ENCODE data around the gene TPBG. TPM values are rescaled to one million over a fixed set of nuclear protein-coding genes. Genes with fewer than 3 reads are reported as not detected.

The TPBG gene
- 32.4 to 36.0 TPM (median 35.5 TPM) in 5 replicates for total RNA-seq (2022; extraction: Qiagen RNA extraction)

GRCh38 chr6:82363428-82364086 lies at the start of gene TPBG:
TPBG (plus strand) TSS chr6:82363817; CDS start chr6:82364962, 1,145 bp downstream.

Other genes with a start within 250 kb of the TPBG start
- gene IBTK, start 116.1 kb upstream of the TPBG start, total RNA-seq (2022; extraction: Qiagen RNA extraction) = 22.0 to 37.1 TPM (median 27.4 TPM) in 5 replicates